SK-N-SH treated with all-trans-retinoic acid at 6 μM for 48 hours (cell line): ENCODE measurements around the gene VSTM4.

Experiments used
- ARNTL ChIP-seq: fragments of 450-650 bp; formaldehyde crosslinking; IDR thresholded peaks from 2 replicates; pipeline ENCODE4 v1.5.0; 2020; ENCODE audit warnings: low read depth, mild to moderate bottlenecking, moderate library complexity, borderline replicate concordance
- PATZ1 ChIP-seq: fragments of 250-450 bp; sonication (Bioruptor Pico); IDR thresholded peaks from 2 replicates; pipeline ENCODE4 v1.8.0; 2020; ENCODE audit warnings: mild to moderate bottlenecking, moderate library complexity, borderline replicate concordance
- PPARA ChIP-seq: fragments of 250-450 bp; sonication (Bioruptor Pico); IDR thresholded peaks from 2 replicates; pipeline ENCODE4 v1.5.0; 2020; ENCODE audit warnings: mild to moderate bottlenecking, borderline replicate concordance
- SNAI2 ChIP-seq: fragments of 250-450 bp; sonication (Bioruptor Pico); IDR thresholded peaks from 2 replicates; pipeline ENCODE4 v1.5.0; 2020; ENCODE audit warnings: mild to moderate bottlenecking, moderate library complexity
- TOX ChIP-seq: fragments of 250-450 bp; sonication (Bioruptor Pico); IDR thresholded peaks from 2 replicates; pipeline ENCODE4 v1.8.0; 2021; ENCODE audit warnings: mild to moderate bottlenecking, moderate library complexity, borderline replicate concordance
- ZNF565 ChIP-seq: fragments of 450-650 bp; formaldehyde crosslinking; conservative IDR thresholded peaks from 2 replicates; pipeline ENCODE4 v1.5.0; 2020; ENCODE audit warnings: low read depth, mild to moderate bottlenecking, moderate library complexity

- TF ChIP-seq PPARA (CRISPR knock-in tag) (no peak), TOX (CRISPR knock-in tag) (no peak), ARNTL (CRISPR knock-in tag) (no peak), ZNF565 (no peak), SNAI2 (no peak), PATZ1 (CRISPR knock-in tag) (no peak)
Measured at GRCh38 chr10:49144058-49144720, 28.9 kb upstream of the VSTM4 start.
